SK-N-SH (cell line): ENCODE measurements around the gene SETBP1. TPM values are rescaled to one million over a fixed set of nuclear protein-coding genes. Genes with fewer than 3 reads are reported as not detected.

Source experiments
- CTCF ChIA-PET: fragments of 300-600, 350-600 bp; formaldehyde crosslinking; extraction: SDS; loops from one replicate; lab custom pipeline; 2021; lab: Yijun Ruan, JAX
- POLR2A ChIA-PET: fragments of 350-600 bp; sonication (Branson Sonifier 250); formaldehyde crosslinking; extraction: SDS; loops from one replicate; lab custom pipeline; 2020; ENCODE audit warnings: antibody characterized with exemption, inconsistent platforms; lab: Yijun Ruan, JAX
- DNase-seq: peaks from one replicate; pipeline ENCODE4 v3.0.0; 2012
- H2AFZ ChIP-seq: fragments of 200-600 bp; sonication (generic); 2 replicates; pipeline ENCODE4 v1.8.1; 2016; ENCODE audit warnings: antibody characterized with exemption, mild to moderate bottlenecking, low read depth
- H3F3A ChIP-seq: fragments of 200-600 bp; sonication (generic); replicated peaks from 2 replicates; pipeline ENCODE3; 2016; ENCODE audit warnings: antibody characterized with exemption, mild to moderate bottlenecking; ENCODE audit not compliant: insufficient read depth
- H3K27ac ChIP-seq, 2 experiments: fragments of 200-500 bp in 1 of 2; fragments of 200-600 bp in 1 of 2; sonication (Bioruptor generic) in 1 of 2; sonication (generic), shearing (Covaris generic) in 1 of 2; 2 replicates each; pipeline versions ENCODE4 v1.5.1 to v1.6.1; 2014 to 2016; ENCODE audit warnings: low read depth in 2 of 2, inconsistent platforms in 1 of 2, low read length in 1 of 2, mild to moderate bottlenecking in 1 of 2, mixed read lengths in 1 of 2
- H3K27me3 ChIP-seq: fragments of 200-600 bp; sonication (generic), shearing (Covaris generic); 2 replicates; pipeline ENCODE4 v1.6.1; 2016; ENCODE audit warnings: mixed run types; ENCODE audit not compliant: insufficient read depth
- H3K36me3 ChIP-seq, 2 experiments: fragments of 200-500 bp in 1 of 2; fragments of 200-600 bp in 1 of 2; sonication (Bioruptor generic) in 1 of 2; sonication (generic) in 1 of 2; replicated peaks in 1 of 2; 2 replicates each; pipeline versions ENCODE3 to v1.5.1; 2014 to 2016; ENCODE audit warnings: low read length in 1 of 2, mild to moderate bottlenecking in 1 of 2; ENCODE audit not compliant: insufficient read depth in 2 of 2, control insufficient read depth in 1 of 2
- H3K4me1 ChIP-seq, 2 experiments: fragments of 200-500 bp in 1 of 2; fragments of 200-600 bp in 1 of 2; sonication (Bioruptor generic) in 1 of 2; sonication (generic), shearing (Covaris generic) in 1 of 2; 2 replicates each; pipeline versions ENCODE4 v1.5.1 to v1.6.1; 2014 to 2016; ENCODE audit warnings: low read depth in 1 of 2, low read length in 1 of 2, mixed run types in 1 of 2; ENCODE audit not compliant: insufficient read depth in 2 of 2, control insufficient read depth in 1 of 2
- H3K4me2 ChIP-seq: fragments of 200-600 bp; sonication (generic), shearing (Covaris generic); 2 replicates; pipeline ENCODE4 v1.6.1; 2017; ENCODE audit warnings: mixed run types
- H3K4me3 ChIP-seq, 2 experiments: fragments of 200-500 bp in 1 of 2; fragments of 200-600 bp in 1 of 2; sonication (Bioruptor generic) in 1 of 2; sonication (generic), shearing (Covaris generic) in 1 of 2; 2 replicates each; pipeline versions ENCODE4 v1.5.1 to v1.8.1; 2014 to 2016; ENCODE audit warnings: low read depth in 2 of 2, inconsistent platforms in 1 of 2, low read length in 1 of 2, mild to moderate bottlenecking in 1 of 2, mixed read lengths in 1 of 2, moderate library complexity in 1 of 2
- H3K79me2 ChIP-seq: fragments of 200-600 bp; sonication (generic); 2 replicates; pipeline ENCODE4 v1.8.1; 2017; ENCODE audit warnings: mild to moderate bottlenecking; ENCODE audit not compliant: insufficient read depth
- H3K9ac ChIP-seq: fragments of 200-600 bp; sonication (generic); 2 replicates; pipeline ENCODE4 v1.6.1; 2017; ENCODE audit warnings: mixed run types
- H3K9me2 ChIP-seq: fragments of 200-600 bp; sonication (generic); 2 replicates; pipeline ENCODE4 v1.6.1; 2017; ENCODE audit warnings: mixed run types
- H3K9me3 ChIP-seq: fragments of 200-600 bp; sonication (generic); 2 replicates; pipeline ENCODE4 v1.6.1; 2017; ENCODE audit warnings: mixed run types, mild to moderate bottlenecking, moderate library complexity
- H4K20me1 ChIP-seq: fragments of 200-600 bp; sonication (generic); 2 replicates; pipeline ENCODE4 v1.6.1; 2017; ENCODE audit warnings: mild to moderate bottlenecking, mixed run types; ENCODE audit not compliant: insufficient read depth
- ELF1 ChIP-seq: IDR thresholded peaks from 2 replicates; pipeline ENCODE4 v1.4.0; 2012
- EZH2phosphoT487 ChIP-seq: fragments of 200-600 bp; sonication (generic); IDR thresholded peaks from 2 replicates; pipeline ENCODE4 v1.6.1; 2017; ENCODE audit warnings: low read depth, mixed run types, mild to moderate bottlenecking, antibody characterized with exemption, moderate library complexity, borderline replicate concordance
- FOXM1 ChIP-seq: IDR thresholded peaks from 2 replicates; pipeline ENCODE4 v1.4.0; 2012; ENCODE audit warnings: low read depth, mild to moderate bottlenecking
- GABPA ChIP-seq: IDR thresholded peaks from 2 replicates; pipeline ENCODE4 v1.4.0; 2012; ENCODE audit warnings: low read depth, mild to moderate bottlenecking
- GATA2 ChIP-seq: sonication (generic); formaldehyde crosslinking; IDR thresholded peaks from 2 replicates; pipeline ENCODE4 v1.5.0; 2020; ENCODE audit warnings: mild to moderate bottlenecking, missing genetic modification reagents
- MXI1 ChIP-seq: IDR thresholded peaks from 2 replicates; pipeline ENCODE4 v1.6.1; 2012; ENCODE audit warnings: mild to moderate bottlenecking, low read depth, low read length, improper control_type of control experiment
- NFIC ChIP-seq: IDR thresholded peaks from 2 replicates; pipeline ENCODE4 v1.4.0; 2012; ENCODE audit warnings: borderline replicate concordance
- POLR2AphosphoS5 ChIP-seq: IDR thresholded peaks from 2 replicates; pipeline ENCODE4 v1.6.1; 2012; ENCODE audit warnings: low read depth, low read length
- RAD21 ChIP-seq: IDR thresholded peaks from 2 replicates; pipeline ENCODE4 v1.6.1; 2012; ENCODE audit warnings: mild to moderate bottlenecking, low read length
- RFX5 ChIP-seq: IDR thresholded peaks from 2 replicates; pipeline ENCODE4 v1.6.1; 2012; ENCODE audit warnings: mild to moderate bottlenecking, improper control_type of control experiment, low read length
- RXRA ChIP-seq: IDR thresholded peaks from 2 replicates; pipeline ENCODE4 v1.4.0; 2012; ENCODE audit warnings: low read depth, mild to moderate bottlenecking, borderline replicate concordance
- SIN3A ChIP-seq: IDR thresholded peaks from 2 replicates; pipeline ENCODE4 v1.6.1; 2012; ENCODE audit warnings: low read depth, mild to moderate bottlenecking, low read length, moderate library complexity, borderline replicate concordance
- SMC3 ChIP-seq: IDR thresholded peaks from 2 replicates; pipeline ENCODE4 v1.6.1; 2012; ENCODE audit warnings: low read depth, low read length, improper control_type of control experiment
- TCF12 ChIP-seq: IDR thresholded peaks from 2 replicates; pipeline ENCODE4 v1.4.0; 2012
- ZBTB33 ChIP-seq: IDR thresholded peaks from 2 replicates; pipeline ENCODE4 v1.4.0; 2012; ENCODE audit warnings: low read depth, borderline replicate concordance
- WGBS: methylation state at CpG from one replicate; pipeline ENCODE4 v1.1.6; 2017; ENCODE audit warnings: low lambda C conversion rate; 5-methylcytosine and 5-hydroxymethylcytosine counted together
- polyA plus RNA-seq, 3 experiments: library from polyadenylated mRNA; depleted of rRNA; stranded (reverse); fragments of >200 nt; gene quantifications; 2 replicates each; pipeline ENCODE4 v1.2.3, GENCODE V29; 2012
- TF ChIP-seq, protein P1 (sequence below): IDR thresholded peaks from 2 replicates; pipeline ENCODE4 v1.4.0; 2012; ENCODE audit warnings: low read depth
- TF ChIP-seq, protein P2 (sequence below): fragments of 200-600 bp; sonication (generic); IDR thresholded peaks from 2 replicates; pipeline ENCODE4 v1.6.1; 2017; ENCODE audit warnings: antibody characterized with exemption, mild to moderate bottlenecking, moderate library complexity

Gene SETBP1
- polyA plus RNA-seq, 1 of the 3 experiments (the other 2 are of a cell fraction): 3.0 TPM

- no peaks in the 10 kb centered on the region for H3K9me2 ChIP-seq
- no peaks in the 10 kb centered on the region for H3K9me3 ChIP-seq
- POLR2A ChIA-PET: no interaction called here
- no peak overlapping the region for H3K9ac ChIP-seq
- no peak for DNase-seq
- H3K36me3 ChIP-seq: no peaks in the 10 kb centered on the region
- peaks cover 18% of the 10 kb centered on the region; the same call in 1 of the 2 replicates for H3K79me2 ChIP-seq
- H4K20me1 ChIP-seq: no peaks in the 10 kb centered on the region
- H3K4me3 ChIP-seq: no peak overlapping the region
- no peak for TF ChIP-seq POLR2AphosphoS5
- TF ChIP-seq EZH2phosphoT487: no peak
- no peak for TF ChIP-seq FOXM1
- no peak for TF ChIP-seq RFX5
- TF ChIP-seq MXI1: no peak
- TF ChIP-seq, protein P1, sequence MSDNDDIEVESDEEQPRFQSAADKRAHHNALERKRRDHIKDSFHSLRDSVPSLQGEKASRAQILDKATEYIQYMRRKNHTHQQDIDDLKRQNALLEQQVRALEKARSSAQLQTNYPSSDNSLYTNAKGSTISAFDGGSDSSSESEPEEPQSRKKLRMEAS: no peak
- TF ChIP-seq SIN3A: no peak
- TF ChIP-seq TCF12: no peak
- TF ChIP-seq ELF1: no peak
- no peak for TF ChIP-seq ZBTB33
- no peak for TF ChIP-seq GABPA
- TF ChIP-seq SMC3: no peak
- TF ChIP-seq, protein P2, sequence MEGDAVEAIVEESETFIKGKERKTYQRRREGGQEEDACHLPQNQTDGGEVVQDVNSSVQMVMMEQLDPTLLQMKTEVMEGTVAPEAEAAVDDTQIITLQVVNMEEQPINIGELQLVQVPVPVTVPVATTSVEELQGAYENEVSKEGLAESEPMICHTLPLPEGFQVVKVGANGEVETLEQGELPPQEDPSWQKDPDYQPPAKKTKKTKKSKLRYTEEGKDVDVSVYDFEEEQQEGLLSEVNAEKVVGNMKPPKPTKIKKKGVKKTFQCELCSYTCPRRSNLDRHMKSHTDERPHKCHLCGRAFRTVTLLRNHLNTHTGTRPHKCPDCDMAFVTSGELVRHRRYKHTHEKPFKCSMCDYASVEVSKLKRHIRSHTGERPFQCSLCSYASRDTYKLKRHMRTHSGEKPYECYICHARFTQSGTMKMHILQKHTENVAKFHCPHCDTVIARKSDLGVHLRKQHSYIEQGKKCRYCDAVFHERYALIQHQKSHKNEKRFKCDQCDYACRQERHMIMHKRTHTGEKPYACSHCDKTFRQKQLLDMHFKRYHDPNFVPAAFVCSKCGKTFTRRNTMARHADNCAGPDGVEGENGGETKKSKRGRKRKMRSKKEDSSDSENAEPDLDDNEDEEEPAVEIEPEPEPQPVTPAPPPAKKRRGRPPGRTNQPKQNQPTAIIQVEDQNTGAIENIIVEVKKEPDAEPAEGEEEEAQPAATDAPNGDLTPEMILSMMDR: no peak
- TF ChIP-seq GATA2 (CRISPR knock-in tag): no peak
- no peak for TF ChIP-seq RXRA
- TF ChIP-seq NFIC: no peak
- TF ChIP-seq RAD21: no peak
- TF ChIP-seq, all 33 proteins: peak for 0
- no peak overlapping the region for H2AFZ ChIP-seq
- 89% methylated on average over 7 of the region's 7 CpGs for WGBS
- no peaks in the 10 kb centered on the region for H3K27me3 ChIP-seq
- H3K27ac ChIP-seq: no peak overlapping the region; a peak in 2 of 4 replicates
- CTCF ChIA-PET: no interaction called here
- peaks cover 33 to 50% of the 10 kb centered on the region in 2 experiments for H3K4me1 ChIP-seq
- H3F3A ChIP-seq: peaks cover 25% of the 10 kb centered on the region
- H3K4me2 ChIP-seq: no peak overlapping the region
Observed at GRCh38 chr18:44730803-44731529, 50.3 kb downstream of the SETBP1 start.
